Measurements from ENCODE around the gene BABAM2. TPM values are rescaled to one million over a fixed set of nuclear protein-coding genes. Genes with fewer than 3 reads are reported as not detected.

BABAM2 gene
- total RNA-seq, 4 donors from 2014 or later: 34.4 to 44.9 (median 38.3) TPM

DNA sequence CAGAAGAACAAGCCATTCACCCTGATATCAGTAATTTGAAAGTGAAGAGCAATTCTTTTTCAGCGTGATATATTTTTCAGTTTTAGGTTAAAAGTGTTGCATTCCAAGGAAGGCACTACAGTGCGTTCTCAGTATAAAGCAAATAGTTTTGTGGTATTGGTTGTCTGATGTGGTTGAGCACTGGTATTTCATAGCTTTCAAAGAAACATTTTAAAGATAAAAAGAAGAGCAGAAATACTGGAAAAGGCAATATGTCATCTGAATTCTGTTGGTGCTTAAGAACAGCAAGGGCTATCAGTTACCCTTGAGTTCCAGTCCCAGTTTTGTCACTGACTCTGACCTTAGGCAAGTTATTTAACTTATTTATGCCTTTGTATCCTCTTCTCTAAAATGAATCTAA is 191.6 kb downstream of the BABAM2 start:
- TF ChIP-seq, protein P1, sequence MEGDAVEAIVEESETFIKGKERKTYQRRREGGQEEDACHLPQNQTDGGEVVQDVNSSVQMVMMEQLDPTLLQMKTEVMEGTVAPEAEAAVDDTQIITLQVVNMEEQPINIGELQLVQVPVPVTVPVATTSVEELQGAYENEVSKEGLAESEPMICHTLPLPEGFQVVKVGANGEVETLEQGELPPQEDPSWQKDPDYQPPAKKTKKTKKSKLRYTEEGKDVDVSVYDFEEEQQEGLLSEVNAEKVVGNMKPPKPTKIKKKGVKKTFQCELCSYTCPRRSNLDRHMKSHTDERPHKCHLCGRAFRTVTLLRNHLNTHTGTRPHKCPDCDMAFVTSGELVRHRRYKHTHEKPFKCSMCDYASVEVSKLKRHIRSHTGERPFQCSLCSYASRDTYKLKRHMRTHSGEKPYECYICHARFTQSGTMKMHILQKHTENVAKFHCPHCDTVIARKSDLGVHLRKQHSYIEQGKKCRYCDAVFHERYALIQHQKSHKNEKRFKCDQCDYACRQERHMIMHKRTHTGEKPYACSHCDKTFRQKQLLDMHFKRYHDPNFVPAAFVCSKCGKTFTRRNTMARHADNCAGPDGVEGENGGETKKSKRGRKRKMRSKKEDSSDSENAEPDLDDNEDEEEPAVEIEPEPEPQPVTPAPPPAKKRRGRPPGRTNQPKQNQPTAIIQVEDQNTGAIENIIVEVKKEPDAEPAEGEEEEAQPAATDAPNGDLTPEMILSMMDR (IDR thresholded peaks at IDR 0.05; ENCODE audit: low read depth): no peak

DNA sequence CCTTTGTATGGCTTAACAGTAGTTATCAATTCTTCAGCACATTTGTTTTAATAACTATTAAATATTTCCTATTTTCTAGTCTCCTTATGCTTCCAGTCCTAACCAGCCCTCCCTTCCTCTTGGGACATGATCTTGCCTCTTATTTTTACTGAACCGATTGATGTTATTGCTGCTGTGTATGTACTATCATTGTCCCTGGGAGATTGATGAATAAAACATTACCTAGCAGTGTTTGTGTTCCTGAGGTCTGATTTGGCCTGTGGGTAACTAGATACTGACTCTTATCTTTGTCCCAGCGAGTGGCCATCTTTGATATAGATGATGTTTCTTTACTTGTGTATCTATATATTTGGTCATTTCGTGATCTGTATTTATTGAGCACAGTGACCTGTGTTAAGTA is 192.9 kb downstream of the BABAM2 start:
- TF ChIP-seq, protein P1 (IDR thresholded peaks at IDR 0.05; ENCODE audit: low read depth): no peak

- TF ChIP-seq, protein P1 (IDR thresholded peaks at IDR 0.05; ENCODE audit: low read depth): no peak
Observed at GRCh38 chr2:28084564-28084963, 194.0 kb downstream of the BABAM2 start.

- TF ChIP-seq, protein P1 (IDR thresholded peaks at IDR 0.05; ENCODE audit: low read depth): no peak
Observed at GRCh38 chr2:28085201-28085600, 194.7 kb downstream of the BABAM2 start.

- TF ChIP-seq, protein P1 (IDR thresholded peaks at IDR 0.05; ENCODE audit: low read depth): no peak
Observed at GRCh38 chr2:28086611-28087010, 196.1 kb downstream of the BABAM2 start.

DNA sequence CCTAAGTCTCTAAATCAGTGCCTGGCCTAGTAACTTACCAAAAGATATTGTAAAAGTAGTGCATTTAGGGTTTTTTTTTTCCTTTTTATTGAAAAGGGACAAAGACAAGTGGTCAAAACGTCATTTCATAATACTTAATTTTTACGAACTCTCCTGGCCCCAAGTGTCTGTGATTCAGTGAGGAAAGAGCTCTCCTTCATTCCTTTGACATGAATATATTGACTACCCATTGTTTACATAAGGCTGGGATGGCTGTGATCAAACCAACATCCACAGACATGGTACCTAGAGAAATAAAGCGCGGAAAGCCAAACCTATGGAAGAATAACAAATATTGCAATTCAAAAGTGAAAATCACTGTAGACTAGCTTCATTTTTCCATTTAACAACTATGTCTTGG is 198.4 kb downstream of the BABAM2 start:
- TF ChIP-seq, protein P1 (IDR thresholded peaks at IDR 0.05; ENCODE audit: low read depth): no peak

GRCh38 chr2:28089486-28089885 is 199.0 kb downstream of the BABAM2 start:
- TF ChIP-seq, protein P1 (IDR thresholded peaks at IDR 0.05; ENCODE audit: low read depth): no peak
